ENCODE measurements around the gene CRTAC1. TPM values are rescaled to one million over a fixed set of nuclear protein-coding genes. Genes with fewer than 3 reads are reported as not detected.

CRTAC1 gene
- total RNA-seq, 1 experiment from 2014 or later = 0.46 TPM

GRCh38 chr10:97868134-97868685 lies 162.2 kb downstream of the CRTAC1 start:
- Histone ChIP-seq H2BK120ac (ENCODE audit: low read depth, low read length, poor library complexity, severe bottlenecking) (no peak overlapping the region), H4K8ac (replicated peaks; ENCODE audit: insufficient read length, low read depth, low read length) (no peak overlapping the region), H3K4me1 (ENCODE audit: insufficient read depth, low read length) (peaks cover 2% of the 10 kb centered on the region), H3K23ac (ENCODE audit: insufficient read length, low read depth, low read length) (no peak overlapping the region), H2BK12ac (ENCODE audit: insufficient read length, low read depth, low read length) (no peak overlapping the region), H2BK15ac (ENCODE audit: low read depth, low read length) (no peak overlapping the region), H3K9me3 (ENCODE audit: control insufficient read depth, low read depth, low read length) (no peaks in the 10 kb centered on the region), H3K79me2 (ENCODE audit: insufficient read depth, low read length) (no peaks in the 10 kb centered on the region), H3T11ph (ENCODE audit: low read length) (no peak overlapping the region), H4K20me1 (ENCODE audit: control insufficient read depth, insufficient read depth, insufficient read length) (no peaks in the 10 kb centered on the region), H2BK5ac (ENCODE audit: insufficient read length, low read length) (no peak overlapping the region), H4K91ac (ENCODE audit: insufficient read length, low read depth, low read length) (no peak overlapping the region), H3K4ac (ENCODE audit: low read depth, low read length) (no peak overlapping the region), H3K9ac (ENCODE audit: extremely low read depth, insufficient read length, low read length) (no peak overlapping the region), H3K79me1 (ENCODE audit: insufficient read depth, low read depth, low read length, poor library complexity, severe bottlenecking) (no peaks in the 10 kb centered on the region), H3K27ac (ENCODE audit: insufficient read length, low read depth, low read length) (no peak overlapping the region), H3K23me2 (ENCODE audit: insufficient read length, low read depth, low read length, poor library complexity, severe bottlenecking) (no peaks in the 10 kb centered on the region), H3K56ac (ENCODE audit: insufficient read length, low read depth, low read length) (no peak overlapping the region), H3K4me2 (ENCODE audit: insufficient read depth, insufficient read length, low read length) (no peak overlapping the region), H3K14ac (ENCODE audit: insufficient read depth, low read length) (no peak overlapping the region), H2AK5ac (ENCODE audit: insufficient read length, low read length) (no peak overlapping the region), H2BK20ac (ENCODE audit: low read depth, low read length, poor library complexity, severe bottlenecking) (no peak overlapping the region), H3K18ac (ENCODE audit: insufficient read length, low read depth, low read length) (no peak overlapping the region), H3K27me3 (ENCODE audit: insufficient read depth, low read length) (no peaks in the 10 kb centered on the region), H2AFZ (ENCODE audit: low read length) (no peak overlapping the region), H4K5ac (ENCODE audit: insufficient read length, low read depth, low read length) (no peak overlapping the region)
- Mint-ChIP-seq H3K36me3 (ENCODE audit: insufficient read depth in 1 of 3, low read depth in 3 of 3) (no peaks in the 10 kb centered on the region), H3K4me3 (no peak overlapping the region), H3K9me3 (no peaks in the 10 kb centered on the region), H3K27me3 (ENCODE audit: low read depth) (peaks cover 7% of the 10 kb centered on the region), H3K27ac (no peak overlapping the region), H3K4me1 (peaks cover 18 to 31% of the 10 kb centered on the region in 2 experiments)
- WGBS (ENCODE audit: extremely low coverage, insufficient read length, low lambda C conversion rate) = no CpG with 5 or more reads among the region's 4 CpGs
- no peak for TF ChIP-seq CTCF (conservative IDR thresholded peaks at IDR 0.05)
- DNase-seq = no peak

Data from H9 (cell line).